Retinal pigment epithelial cell (primary cell): Measurements from ENCODE around the gene SLC38A2.

ENCODE experiments used
- DNase-seq: peaks from one replicate; pipeline ENCODE4 v3.0.0-alpha.2; 2010; ENCODE audit warnings: low read depth
- H3K4me3 ChIP-seq: 2 replicates; pipeline ENCODE4 v1.5.1; 2011; ENCODE audit warnings: mild to moderate bottlenecking, low read length, control low read depth, moderate library complexity
- TF ChIP-seq, protein P1 (sequence below): conservative IDR thresholded peaks from 2 replicates; pipeline ENCODE4 v1.5.1; 2011; ENCODE audit warnings: low read depth, low read length, control low read depth, inconsistent platforms

The SLC38A2 gene

DNA sequence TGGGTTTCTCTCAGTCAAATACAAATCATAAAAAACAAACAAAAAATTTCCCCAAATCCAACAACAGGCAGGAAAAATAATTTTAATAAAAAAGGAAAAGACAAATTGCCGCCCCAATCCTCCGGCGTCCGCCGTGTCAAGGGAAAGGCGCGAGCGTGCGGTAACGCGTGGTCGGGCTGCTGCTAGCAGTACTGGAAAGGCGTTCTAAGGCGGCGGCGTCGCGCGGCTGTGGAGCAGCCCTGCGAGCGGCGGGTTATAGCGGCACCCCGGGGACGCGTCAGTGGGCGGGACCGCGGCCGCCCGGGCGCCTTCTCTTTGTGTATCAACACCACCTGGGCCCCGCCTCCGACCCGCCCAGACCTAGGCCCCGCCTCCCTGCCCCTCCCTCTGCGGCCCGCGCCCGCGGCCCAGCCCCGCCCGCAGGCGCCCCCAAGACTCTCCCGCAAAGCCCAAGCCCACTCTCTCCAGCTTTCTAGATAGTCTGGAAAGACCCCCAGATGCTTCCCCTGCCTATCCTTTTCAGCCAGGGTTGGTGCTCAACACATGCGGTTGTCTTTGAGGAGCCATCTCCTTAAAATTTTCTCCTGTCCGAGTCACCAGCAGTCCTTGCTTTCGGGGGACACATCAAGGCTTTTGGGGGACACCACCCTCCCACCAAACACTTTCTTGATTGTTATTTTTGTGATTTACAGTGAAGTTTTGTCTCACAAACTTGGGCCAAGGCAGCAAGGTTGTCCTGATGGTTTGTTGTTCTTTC lies at the start of gene SLC38A2:
Gene SLC38A2 (minus strand): TSS at position 230 of the 757 bp plus-strand sequence. CDS start 1,480 bp downstream, outside the sequence.
- DNase-seq, result no peak

GRCh38 chr12:46419675-46420074 lies 47.1 kb upstream of the SLC38A2 start:
- TF ChIP-seq, protein P1, sequence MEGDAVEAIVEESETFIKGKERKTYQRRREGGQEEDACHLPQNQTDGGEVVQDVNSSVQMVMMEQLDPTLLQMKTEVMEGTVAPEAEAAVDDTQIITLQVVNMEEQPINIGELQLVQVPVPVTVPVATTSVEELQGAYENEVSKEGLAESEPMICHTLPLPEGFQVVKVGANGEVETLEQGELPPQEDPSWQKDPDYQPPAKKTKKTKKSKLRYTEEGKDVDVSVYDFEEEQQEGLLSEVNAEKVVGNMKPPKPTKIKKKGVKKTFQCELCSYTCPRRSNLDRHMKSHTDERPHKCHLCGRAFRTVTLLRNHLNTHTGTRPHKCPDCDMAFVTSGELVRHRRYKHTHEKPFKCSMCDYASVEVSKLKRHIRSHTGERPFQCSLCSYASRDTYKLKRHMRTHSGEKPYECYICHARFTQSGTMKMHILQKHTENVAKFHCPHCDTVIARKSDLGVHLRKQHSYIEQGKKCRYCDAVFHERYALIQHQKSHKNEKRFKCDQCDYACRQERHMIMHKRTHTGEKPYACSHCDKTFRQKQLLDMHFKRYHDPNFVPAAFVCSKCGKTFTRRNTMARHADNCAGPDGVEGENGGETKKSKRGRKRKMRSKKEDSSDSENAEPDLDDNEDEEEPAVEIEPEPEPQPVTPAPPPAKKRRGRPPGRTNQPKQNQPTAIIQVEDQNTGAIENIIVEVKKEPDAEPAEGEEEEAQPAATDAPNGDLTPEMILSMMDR, result no peak
- no peak overlapping the region for H3K4me3 ChIP-seq
- DNase-seq, result no peak

More for the DNA sequence above, at the start of gene SLC38A2:
- H3K4me3 ChIP-seq, result peak within 1 kb of the TSS; percentile 83
- TF ChIP-seq, protein P1, result no peak

DNA sequence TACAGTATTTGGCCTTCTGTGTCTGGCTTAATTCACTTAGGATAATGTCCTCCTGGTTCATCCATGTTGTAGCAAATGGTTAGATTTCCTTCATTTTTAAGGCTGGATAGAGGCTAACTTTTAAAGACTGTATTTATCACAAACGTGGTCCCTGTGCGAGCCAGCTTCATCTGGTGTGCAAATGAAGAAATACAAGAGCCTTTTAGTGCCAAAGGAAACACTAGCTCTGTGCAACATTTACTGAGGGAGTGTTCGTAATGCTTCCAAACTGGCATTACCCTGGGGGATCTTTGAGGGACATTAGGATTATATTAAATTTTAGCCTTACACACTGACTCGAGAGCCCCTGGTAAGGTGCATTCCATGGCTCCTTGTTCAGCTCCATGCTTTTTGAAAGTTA lies 43.0 kb upstream of the SLC38A2 start:
- TF ChIP-seq, protein P1, result no peak
- no peak overlapping the region for H3K4me3 ChIP-seq
- DNase-seq, result no peak

- TF ChIP-seq, protein P1, result no peak
- H3K4me3 ChIP-seq, result no peak overlapping the region
- no peak for DNase-seq
Observed at GRCh38 chr12:46414591-46415268, 42.2 kb upstream of the SLC38A2 start.

DNA sequence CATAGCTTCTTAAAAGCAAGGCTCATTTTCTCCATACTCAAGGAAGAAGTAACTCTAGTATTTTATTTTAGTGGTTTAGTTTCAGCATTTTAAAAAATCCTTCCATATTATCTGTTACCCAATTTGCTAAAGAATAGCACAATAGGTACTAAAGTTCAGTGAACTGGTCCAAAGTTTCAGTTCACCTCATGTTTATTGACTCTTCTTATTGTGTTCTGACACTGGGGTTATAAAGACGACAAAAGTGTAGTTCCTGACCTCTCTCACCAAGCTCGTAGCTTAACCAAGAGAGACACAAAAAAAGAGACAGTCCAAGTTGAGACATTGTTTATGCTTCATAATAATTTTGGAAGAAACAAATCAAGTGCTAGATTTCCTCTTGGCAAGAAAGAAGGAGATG lies 40.8 kb upstream of the SLC38A2 start:
- TF ChIP-seq, protein P1, result no peak
- no peak for DNase-seq
- no peak overlapping the region for H3K4me3 ChIP-seq

GRCh38 chr12:46412857-46413256 lies 40.3 kb upstream of the SLC38A2 start:
- DNase-seq, result no peak
- TF ChIP-seq, protein P1, result no peak
- no peak overlapping the region for H3K4me3 ChIP-seq
